GM12891 (cell line): ENCODE results near the gene SHISA8.

ENCODE experiments used
- POLR2A ChIP-seq: IDR thresholded peaks from 2 replicates; pipeline ENCODE4 v1.6.1; 2011; ENCODE audit warnings: low read depth, low read length, control low read depth
- TAF1 ChIP-seq: IDR thresholded peaks from 2 replicates; pipeline ENCODE4 v1.6.1; 2011; ENCODE audit warnings: low read depth, low read length, control low read depth

DNA sequence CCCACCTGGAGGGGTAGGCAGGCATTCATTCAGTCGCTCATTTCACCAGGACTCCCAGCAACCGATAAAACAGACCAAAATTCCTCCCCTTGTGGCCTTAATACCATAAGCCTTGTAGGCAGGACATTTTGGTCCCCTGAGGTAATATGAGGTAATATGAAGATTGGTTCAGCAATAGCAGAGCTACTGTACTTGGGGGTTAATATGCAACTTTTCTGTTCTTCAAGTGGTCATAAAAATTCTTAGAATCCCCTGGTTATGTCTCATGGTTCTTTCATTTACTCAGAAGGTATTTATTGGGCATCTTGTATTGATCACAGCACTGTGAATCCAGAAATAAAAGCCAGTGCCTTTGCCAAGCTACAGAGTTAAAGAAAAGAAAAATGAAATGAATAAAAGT is 29.8 kb downstream of the SHISA8 start:
- TF ChIP-seq POLR2A (no peak), TAF1 (no peak)
